H1 (cell line): ENCODE measurements around the gene NR2C2. TPM values are rescaled to one million over a fixed set of nuclear protein-coding genes. Genes with fewer than 3 reads are reported as not detected.

Experiments used
- CTCF ChIA-PET: fragments of 300-600 bp; sonication (Branson Sonifier 250); formaldehyde crosslinking; loops from one replicate; lab custom pipeline; 2021; ENCODE audit not compliant: partially characterized antibody; lab: Charles Lee
- POLR2A ChIA-PET: fragments of 300-600 bp; sonication (Branson Sonifier 250); formaldehyde crosslinking; loops from one replicate; lab custom pipeline; 2021; ENCODE audit warnings: inconsistent platforms; ENCODE audit not compliant: partially characterized antibody; lab: Charles Lee
- DNase-seq, 2 experiments: peaks; one replicate each; pipeline versions ENCODE4 v3.0.0 to v3.0.0-alpha.2; 2010 to 2022; ENCODE audit warnings: low spot score in 2 of 2, low read depth in 1 of 2, mixed read lengths in 1 of 2
- FAIRE-seq: peaks from 2 replicates; lab custom pipeline; 2011; peaks lifted over from hg19 to GRCh38; lab: Jason Lieb, UNC
- H2AFZ ChIP-seq: 2 replicates; pipeline ENCODE4 v1.8.1; 2012; ENCODE audit warnings: low read length, inconsistent platforms
- H2AK5ac ChIP-seq: 2 replicates; pipeline ENCODE4 v1.6.1; 2013; ENCODE audit warnings: low read depth, low read length
- H2BK120ac ChIP-seq: replicated peaks from 2 replicates; pipeline ENCODE3; 2013; ENCODE audit warnings: low read depth, low read length, inconsistent platforms
- H2BK12ac ChIP-seq: 2 replicates; pipeline ENCODE4 v1.6.1; 2013; ENCODE audit warnings: low read depth, low read length
- H2BK15ac ChIP-seq: 2 replicates; pipeline ENCODE4 v1.6.1; 2013; ENCODE audit warnings: low read length
- H2BK20ac ChIP-seq: 2 replicates; pipeline ENCODE4 v1.6.1; 2013; ENCODE audit warnings: low read length
- H2BK5ac ChIP-seq: 2 replicates; pipeline ENCODE4 v1.6.1; 2013; ENCODE audit warnings: low read depth, low read length
- H3K14ac ChIP-seq: 2 replicates; pipeline ENCODE4 v1.6.1; 2013; ENCODE audit warnings: inconsistent platforms; ENCODE audit not compliant: insufficient read length
- H3K18ac ChIP-seq: 2 replicates; pipeline ENCODE4 v1.6.1; 2013; ENCODE audit warnings: low read length; ENCODE audit errors: extremely low read depth
- H3K23ac ChIP-seq: 2 replicates; pipeline ENCODE4 v1.6.1; 2013; ENCODE audit warnings: inconsistent platforms; ENCODE audit not compliant: insufficient read length
- H3K23me2 ChIP-seq: 2 replicates; pipeline ENCODE4 v1.6.1; 2013; ENCODE audit warnings: low read depth, low read length
- H3K27ac ChIP-seq: 2 replicates; pipeline ENCODE4 v1.6.1; 2011; ENCODE audit warnings: low read depth, low read length, inconsistent platforms
- H3K27me3 ChIP-seq, 4 experiments: replicated peaks in 1 of 4; 1 replicate in 1 of 4; 2 replicates in 3 of 4; pipeline versions ENCODE4 v1.6.1 to v1.8.1; 2011 to 2013; ENCODE audit warnings: low read length in 3 of 4, mild to moderate bottlenecking in 3 of 4, inconsistent platforms in 2 of 4, mixed read lengths in 2 of 4, moderate library complexity in 1 of 4; ENCODE audit not compliant: control insufficient read depth in 3 of 4, insufficient read depth in 3 of 4; ENCODE audit errors: extremely low read depth in 1 of 4
- H3K36me3 ChIP-seq, 4 experiments: 2 replicates each; pipeline versions ENCODE4 v1.6.1 to v1.8.1; 2011 to 2013; ENCODE audit warnings: mild to moderate bottlenecking in 4 of 4, low read length in 3 of 4, moderate library complexity in 2 of 4, control low read depth in 1 of 4, inconsistent platforms in 1 of 4; ENCODE audit not compliant: insufficient read depth in 4 of 4, control insufficient read depth in 2 of 4
- H3K4ac ChIP-seq: replicated peaks from 2 replicates; pipeline ENCODE3; 2013; ENCODE audit warnings: low read length, low read depth, mixed read lengths, inconsistent platforms; ENCODE audit not compliant: insufficient read length
- H3K4me1 ChIP-seq, 4 experiments: replicated peaks in 1 of 4; 1 replicate in 1 of 4; 2 replicates in 3 of 4; pipeline versions ENCODE4 v1.6.1 to v1.8.1; 2011 to 2013; ENCODE audit warnings: low read length in 3 of 4, inconsistent platforms in 2 of 4, mixed read lengths in 1 of 4; ENCODE audit not compliant: insufficient read depth in 4 of 4, control insufficient read depth in 3 of 4
- H3K4me2 ChIP-seq, 2 experiments: 2 replicates each; pipeline versions ENCODE4 v1.6.1 to v1.8.1; 2011 to 2013; ENCODE audit warnings: low read depth in 2 of 2, low read length in 2 of 2, control low read depth in 1 of 2, inconsistent platforms in 1 of 2, mild to moderate bottlenecking in 1 of 2; ENCODE audit not compliant: insufficient read depth in 1 of 2
- H3K4me3 ChIP-seq, 4 experiments: fragments of 200-600, 300-600 bp in 1 of 4; sonication (generic), shearing (Covaris generic), sonication (Bioruptor Twin) in 1 of 4; 2 replicates each; pipeline versions ENCODE4 v1.5.1 to v1.8.1; 2011 to 2016; ENCODE audit warnings: low read length in 4 of 4, low read depth in 3 of 4, control low read depth in 2 of 4, inconsistent platforms in 2 of 4, mild to moderate bottlenecking in 2 of 4, mixed read lengths in 1 of 4, moderate library complexity in 1 of 4; ENCODE audit not compliant: insufficient read depth in 2 of 4; ENCODE audit errors: extremely low read depth in 1 of 4
- H3K56ac ChIP-seq: replicated peaks from 2 replicates; pipeline ENCODE3; 2013; ENCODE audit warnings: low read depth, mild to moderate bottlenecking, mixed read lengths, low read length, inconsistent platforms; ENCODE audit not compliant: insufficient read length
- H3K79me1 ChIP-seq: 2 replicates; pipeline ENCODE4 v1.6.1; 2013; ENCODE audit warnings: low read depth, low read length, control low read depth
- H3K79me2 ChIP-seq, 2 experiments: 2 replicates each; pipeline versions ENCODE4 v1.6.1 to v1.8.1; 2012 to 2013; ENCODE audit warnings: low read length in 2 of 2, mild to moderate bottlenecking in 2 of 2, inconsistent platforms in 1 of 2; ENCODE audit not compliant: insufficient read depth in 2 of 2, control insufficient read depth in 1 of 2
- H3K9ac ChIP-seq, 4 experiments: replicated peaks in 1 of 4; 1 replicate in 1 of 4; 2 replicates in 3 of 4; pipeline versions ENCODE4 v1.6.1 to v1.8.1; 2011 to 2013; ENCODE audit warnings: low read depth in 3 of 4, low read length in 3 of 4, control low read depth in 2 of 4, mild to moderate bottlenecking in 2 of 4, moderate library complexity in 2 of 4, inconsistent platforms in 1 of 4; ENCODE audit errors: extremely low read depth in 1 of 4
- H3K9me3 ChIP-seq, 2 experiments: 2 replicates each; pipeline versions ENCODE4 v1.6.1 to v1.8.1; 2012 to 2013; ENCODE audit warnings: mild to moderate bottlenecking in 2 of 2, moderate library complexity in 2 of 2, control low read depth in 1 of 2, inconsistent platforms in 1 of 2, low read depth in 1 of 2, low read length in 1 of 2, mixed read lengths in 1 of 2; ENCODE audit not compliant: insufficient read depth in 2 of 2
- H4K20me1 ChIP-seq, 2 experiments: replicated peaks in 1 of 2; 2 replicates each; pipeline versions ENCODE3 to v1.8.1; 2011 to 2013; ENCODE audit warnings: inconsistent platforms in 2 of 2, low read length in 2 of 2, mild to moderate bottlenecking in 1 of 2; ENCODE audit not compliant: insufficient read depth in 2 of 2, control insufficient read depth in 1 of 2
- H4K5ac ChIP-seq: 2 replicates; pipeline ENCODE4 v1.6.1; 2013; ENCODE audit warnings: low read length, low read depth, mixed read lengths, inconsistent platforms; ENCODE audit not compliant: insufficient read length
- H4K8ac ChIP-seq: 2 replicates; pipeline ENCODE4 v1.8.0; 2013; ENCODE audit warnings: mild to moderate bottlenecking, moderate library complexity, low read length, inconsistent platforms; ENCODE audit not compliant: insufficient read depth; ENCODE audit errors: extremely low read depth
- H4K91ac ChIP-seq: replicated peaks from 2 replicates; pipeline ENCODE3; 2013; ENCODE audit warnings: low read length, mixed read lengths, inconsistent platforms; ENCODE audit not compliant: insufficient read length
- BRCA1 ChIP-seq: IDR thresholded peaks from 2 replicates; pipeline ENCODE4 v1.6.1; 2012; ENCODE audit warnings: low read depth, low read length, improper control_type of control experiment
- CEBPB ChIP-seq: IDR thresholded peaks from 2 replicates; pipeline ENCODE4 v1.6.1; 2012; ENCODE audit warnings: low read depth, low read length
- CREB1 ChIP-seq: IDR thresholded peaks from 2 replicates; pipeline ENCODE4 v1.6.1; 2012; ENCODE audit warnings: inconsistent platforms
- EZH2 ChIP-seq: fragments of 200-600 bp; sonication (generic); IDR thresholded peaks from 2 replicates; pipeline ENCODE4 v1.7.1; 2012; ENCODE audit warnings: low read depth, mild to moderate bottlenecking, moderate library complexity, low read length, inconsistent platforms; ENCODE audit not compliant: severe bottlenecking
- JUN ChIP-seq: IDR thresholded peaks from 2 replicates; pipeline ENCODE4 v1.6.1; 2011; ENCODE audit warnings: low read depth, mild to moderate bottlenecking, improper control_type of control experiment, low read length
- PHF8 ChIP-seq: fragments of 200-600 bp; sonication (generic); conservative IDR thresholded peaks from 2 replicates; pipeline ENCODE4 v1.7.1; 2012; ENCODE audit warnings: low read depth, mild to moderate bottlenecking, inconsistent platforms, low read length, moderate library complexity
- POLR2AphosphoS5 ChIP-seq: IDR thresholded peaks from 2 replicates; pipeline ENCODE4 v1.6.1; 2011; ENCODE audit warnings: low read depth, low read length
- SIX5 ChIP-seq: IDR thresholded peaks from 2 replicates; pipeline ENCODE4 v1.6.1; 2011; ENCODE audit warnings: mild to moderate bottlenecking, low read depth, low read length
- SUZ12 ChIP-seq: fragments of 200-600 bp; sonication (generic); IDR thresholded peaks from 2 replicates; pipeline ENCODE4 v1.6.1; 2012; ENCODE audit warnings: mild to moderate bottlenecking, inconsistent platforms, low read length, moderate library complexity, mixed read lengths
- ZNF274 ChIP-seq: IDR thresholded peaks from 2 replicates; pipeline ENCODE4 v1.7.0; 2012; ENCODE audit warnings: low read length, borderline replicate concordance; ENCODE audit errors: extremely low read depth
- WGBS, 2 experiments: shearing (Covaris generic) in 1 of 2; methylation state at CpG; one replicate each; pipeline versions ENCODE4 v1.1.6 to v1.1.7; 2013 to 2015; ENCODE audit warnings: low lambda C conversion rate in 2 of 2, mixed read lengths in 2 of 2, inconsistent platforms in 1 of 2, low coverage in 1 of 2, missing lambda C conversion rate in 1 of 2; ENCODE audit not compliant: insufficient replicate concordance in 2 of 2, insufficient coverage in 1 of 2, insufficient read length in 1 of 2; ENCODE audit errors: extremely low coverage in 1 of 2, missing lambda C conversion rate in 1 of 2; 5-methylcytosine and 5-hydroxymethylcytosine counted together
- polyA plus RNA-seq, 7 experiments: library from polyadenylated mRNA; depleted of rRNA in 3 of 7; stranded (reverse) in 5 of 7; unstranded in 2 of 7; fragments of >200 nt in 5 of 7; fragments of 200-250 nt in 2 of 7; gene quantifications; 1 replicate in 5 of 7; 2 replicates in 1 of 7; 4 replicates in 1 of 7; pipeline versions ENCODE4 v1.2.1 to v1.2.3, GENCODE V29; 2011 to 2013; ENCODE audit warnings: missing spikeins in 2 of 7, mixed read lengths in 2 of 7
- total RNA-seq: library from RNA; stranded (reverse); fragmentation: NEBNext Ultra II Directional; extraction: Animal tissue kit (Norgen Biotek cat#: 25700); gene quantifications from 2 replicates; pipeline ENCODE4 v1.2.1, GENCODE V29; 2021
- TF ChIP-seq, protein P1 (sequence below), 3 experiments: IDR thresholded peaks; 1 replicate in 2 of 3; 2 replicates in 1 of 3; pipeline versions ENCODE4 v1.5.1 to v1.6.1; 2011; ENCODE audit warnings: low read length in 3 of 3, mild to moderate bottlenecking in 3 of 3, inconsistent platforms in 2 of 3, low read depth in 1 of 3, moderate library complexity in 1 of 3; ENCODE audit not compliant: insufficient read depth in 1 of 3; ENCODE audit errors: control extremely low read depth in 1 of 3

The NR2C2 gene
- total and polyA plus RNA-seq, 2 of the 8 experiments (the other 6 are each of a cell fraction or from before 2014, with no cell fraction given), result 16.6 to 44.4 TPM

DNA sequence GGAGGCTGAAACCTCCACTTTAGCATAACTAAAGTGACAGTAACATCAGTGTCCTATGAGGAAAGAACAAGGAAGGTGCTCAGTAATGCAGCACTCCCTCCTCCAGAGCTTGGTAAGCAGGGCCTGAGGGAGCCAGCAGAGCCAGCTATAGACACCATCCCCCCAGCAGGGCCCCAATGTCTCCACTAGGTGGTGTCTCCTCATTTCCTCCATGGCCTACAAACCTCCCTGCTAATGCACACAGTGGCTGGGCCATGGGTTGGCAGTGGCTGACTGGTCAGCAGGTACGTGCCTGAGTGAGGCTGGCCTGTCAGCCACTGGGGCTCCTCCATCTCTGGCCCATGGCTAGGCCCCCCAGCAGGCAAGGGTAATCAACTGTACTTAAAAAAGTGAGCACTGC lies 104.1 kb downstream of the NR2C2 start:
- Histone ChIP-seq H2BK20ac (no peak overlapping the region), H3K23ac (no peak overlapping the region), H3K4ac (no peak overlapping the region), H3K79me1 (peaks cover under 1% of the 10 kb centered on the region; the same call in 1 of the 2 replicates), H2AK5ac (no peak overlapping the region), H3K4me1 (peaks cover 0 to 2% (median 0%) of the 10 kb centered on the region in 4 experiments; a peak in 2 of 7 replicates), H2BK15ac (no peak overlapping the region), H4K5ac (no peak overlapping the region), H3K27ac (no peak overlapping the region), H3K23me2 (no peaks in the 10 kb centered on the region), H3K9ac (no peak overlapping the region), H4K91ac (no peak overlapping the region), H3K4me3 (no peak overlapping the region), H3K27me3 (no peaks in the 10 kb centered on the region), H4K20me1 (peaks cover 19 to 20% of the 10 kb centered on the region in 2 experiments), H3K79me2 (peaks cover 3 to 41% of the 10 kb centered on the region in 2 experiments; a peak in 3 of 4 replicates), H2BK12ac (no peak overlapping the region), H2AFZ (no peak overlapping the region), H3K14ac (no peak overlapping the region), H3K56ac (no peak overlapping the region), H2BK5ac (no peak overlapping the region), H3K4me2 (no peak overlapping the region), H4K8ac (no peak overlapping the region), H3K18ac (no peak overlapping the region), H3K36me3 (peaks cover 11 to 54% (median 31%) of the 10 kb centered on the region in 4 experiments; a peak in 7 of 8 replicates), H2BK120ac (no peak overlapping the region), H3K9me3 (no peaks in the 10 kb centered on the region)
- POLR2A ChIA-PET, result interaction anchor here (1.0 to 3.5 kb wide), 3 partner anchors 13 to 105 kb away, joined by 4 to 17 read pairs (median 7); partner anchors contain the start of genes MRPS25 and NR2C2
- peak; percentile 36 to 81 for DNase-seq
- FAIRE-seq, result no peak
- 58% methylated on average over 1 of the region's 1 CpG; no CpG with 5 or more reads in 1 of the 2 experiments for WGBS, 2 experiments
- CTCF ChIA-PET, result interaction anchor here (0.5 to 2.4 kb wide), 18 partner anchors 8 to 711 kb away, joined by 3 to 11 read pairs (median 3); partner anchors contain the start of genes CCDC174 and MRPS25
- TF ChIP-seq BRCA1 (no peak), EZH2 (no peak), ZNF274 (no peak), CEBPB (no peak), CREB1 (0 out of 2 replicates have a peak, but pooled peaks have one; percentile 22), PHF8 (no peak), POLR2AphosphoS5 (peak; percentile 57), SIX5 (no peak), SUZ12 (no peak), JUN (no peak)
- TF ChIP-seq, protein P1, sequence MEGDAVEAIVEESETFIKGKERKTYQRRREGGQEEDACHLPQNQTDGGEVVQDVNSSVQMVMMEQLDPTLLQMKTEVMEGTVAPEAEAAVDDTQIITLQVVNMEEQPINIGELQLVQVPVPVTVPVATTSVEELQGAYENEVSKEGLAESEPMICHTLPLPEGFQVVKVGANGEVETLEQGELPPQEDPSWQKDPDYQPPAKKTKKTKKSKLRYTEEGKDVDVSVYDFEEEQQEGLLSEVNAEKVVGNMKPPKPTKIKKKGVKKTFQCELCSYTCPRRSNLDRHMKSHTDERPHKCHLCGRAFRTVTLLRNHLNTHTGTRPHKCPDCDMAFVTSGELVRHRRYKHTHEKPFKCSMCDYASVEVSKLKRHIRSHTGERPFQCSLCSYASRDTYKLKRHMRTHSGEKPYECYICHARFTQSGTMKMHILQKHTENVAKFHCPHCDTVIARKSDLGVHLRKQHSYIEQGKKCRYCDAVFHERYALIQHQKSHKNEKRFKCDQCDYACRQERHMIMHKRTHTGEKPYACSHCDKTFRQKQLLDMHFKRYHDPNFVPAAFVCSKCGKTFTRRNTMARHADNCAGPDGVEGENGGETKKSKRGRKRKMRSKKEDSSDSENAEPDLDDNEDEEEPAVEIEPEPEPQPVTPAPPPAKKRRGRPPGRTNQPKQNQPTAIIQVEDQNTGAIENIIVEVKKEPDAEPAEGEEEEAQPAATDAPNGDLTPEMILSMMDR (IDR thresholded peaks at IDR 0.05; ENCODE audit: control extremely low read depth in 1 of 3, insufficient read depth in 1 of 3, low read depth in 1 of 3, low read length in 3 of 3), result peak; percentile 80 to 96 (median 81)
